Measurements from ENCODE around the gene AKAP6. TPM values are rescaled to one million over a fixed set of nuclear protein-coding genes. Genes with fewer than 3 reads are reported as not detected.
A peak's percentile ranks its signal among the peaks of the same experiment; 100 is the strongest.

The AKAP6 gene, protein sequence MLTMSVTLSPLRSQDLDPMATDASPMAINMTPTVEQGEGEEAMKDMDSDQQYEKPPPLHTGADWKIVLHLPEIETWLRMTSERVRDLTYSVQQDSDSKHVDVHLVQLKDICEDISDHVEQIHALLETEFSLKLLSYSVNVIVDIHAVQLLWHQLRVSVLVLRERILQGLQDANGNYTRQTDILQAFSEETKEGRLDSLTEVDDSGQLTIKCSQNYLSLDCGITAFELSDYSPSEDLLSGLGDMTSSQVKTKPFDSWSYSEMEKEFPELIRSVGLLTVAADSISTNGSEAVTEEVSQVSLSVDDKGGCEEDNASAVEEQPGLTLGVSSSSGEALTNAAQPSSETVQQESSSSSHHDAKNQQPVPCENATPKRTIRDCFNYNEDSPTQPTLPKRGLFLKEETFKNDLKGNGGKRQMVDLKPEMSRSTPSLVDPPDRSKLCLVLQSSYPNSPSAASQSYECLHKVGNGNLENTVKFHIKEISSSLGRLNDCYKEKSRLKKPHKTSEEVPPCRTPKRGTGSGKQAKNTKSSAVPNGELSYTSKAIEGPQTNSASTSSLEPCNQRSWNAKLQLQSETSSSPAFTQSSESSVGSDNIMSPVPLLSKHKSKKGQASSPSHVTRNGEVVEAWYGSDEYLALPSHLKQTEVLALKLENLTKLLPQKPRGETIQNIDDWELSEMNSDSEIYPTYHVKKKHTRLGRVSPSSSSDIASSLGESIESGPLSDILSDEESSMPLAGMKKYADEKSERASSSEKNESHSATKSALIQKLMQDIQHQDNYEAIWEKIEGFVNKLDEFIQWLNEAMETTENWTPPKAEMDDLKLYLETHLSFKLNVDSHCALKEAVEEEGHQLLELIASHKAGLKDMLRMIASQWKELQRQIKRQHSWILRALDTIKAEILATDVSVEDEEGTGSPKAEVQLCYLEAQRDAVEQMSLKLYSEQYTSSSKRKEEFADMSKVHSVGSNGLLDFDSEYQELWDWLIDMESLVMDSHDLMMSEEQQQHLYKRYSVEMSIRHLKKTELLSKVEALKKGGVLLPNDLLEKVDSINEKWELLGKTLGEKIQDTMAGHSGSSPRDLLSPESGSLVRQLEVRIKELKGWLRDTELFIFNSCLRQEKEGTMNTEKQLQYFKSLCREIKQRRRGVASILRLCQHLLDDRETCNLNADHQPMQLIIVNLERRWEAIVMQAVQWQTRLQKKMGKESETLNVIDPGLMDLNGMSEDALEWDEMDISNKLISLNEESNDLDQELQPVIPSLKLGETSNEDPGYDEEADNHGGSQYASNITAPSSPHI (N-terminal part only)
- total RNA-seq = 158 TPM

DNA sequence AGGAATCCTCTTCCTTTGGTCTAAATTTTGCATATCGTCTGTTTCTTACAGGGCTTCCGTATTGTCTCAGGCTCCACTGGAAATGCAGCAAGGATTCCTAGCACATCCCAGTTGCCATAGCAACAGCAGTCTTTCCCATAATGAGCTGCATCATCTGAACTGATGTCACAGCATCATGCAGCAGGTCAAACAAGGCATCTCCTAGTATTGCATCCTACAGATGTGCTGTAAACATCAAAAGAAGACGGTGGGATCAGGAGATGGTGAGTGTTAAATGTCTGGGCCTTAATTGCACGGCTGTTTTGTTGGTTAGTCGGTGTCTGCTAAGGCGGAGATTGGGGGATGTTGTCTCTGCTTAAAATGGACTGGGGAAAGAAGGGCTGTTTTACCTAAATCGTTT, at the start of gene AKAP6:
AKAP6 (plus strand) TSS at position 153 of the 400 bp plus-strand sequence. CDS start 104,196 bp downstream, outside the sequence.
- DNase-seq = peak; percentile 77

- no peak for DNase-seq
Observed at GRCh38 chr14:32286602-32287001, 42.5 kb upstream of the AKAP6 start.

DNA sequence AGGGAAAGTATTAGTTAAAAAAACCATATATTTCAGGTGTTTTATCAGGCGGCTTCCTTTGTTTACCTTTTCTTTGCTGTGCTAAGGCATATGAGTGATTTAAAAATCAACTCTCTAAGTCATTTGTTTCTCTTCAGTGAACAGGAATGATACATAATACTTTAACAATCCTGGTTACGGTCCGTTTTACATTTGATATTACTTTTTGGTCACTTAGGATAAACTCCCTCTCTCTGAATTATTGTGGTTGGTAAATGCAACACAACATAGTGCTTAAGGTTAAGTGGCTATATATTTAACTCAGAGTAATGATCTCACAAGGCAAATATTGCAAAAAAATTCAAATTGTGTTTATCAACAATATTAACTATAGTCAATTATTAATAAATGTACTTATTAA, 32.7 kb upstream of the AKAP6 start:
- DNase-seq = no peak

GRCh38 chr14:32298346-32298745, 30.8 kb upstream of the AKAP6 start:
- DNase-seq = no peak

DNA sequence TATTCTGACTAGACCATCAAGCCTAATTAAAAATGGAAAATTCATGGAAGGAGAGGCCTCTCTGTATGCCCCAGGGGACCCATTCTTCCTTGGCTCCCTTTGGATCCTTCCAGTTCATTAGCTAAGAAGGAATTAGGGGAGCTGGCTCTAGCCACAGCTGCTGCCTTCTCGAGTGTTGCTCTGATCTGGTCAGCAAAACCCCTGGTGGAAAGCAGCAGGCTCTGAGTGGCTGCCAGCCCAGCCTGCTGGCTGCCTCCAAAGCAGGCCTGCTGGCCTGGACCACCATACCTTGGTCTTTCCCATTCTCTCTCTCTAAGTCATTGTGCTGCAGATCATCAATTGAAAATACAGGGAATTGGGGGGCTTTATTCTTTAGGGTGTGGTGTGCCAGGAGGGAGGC, 29.0 kb upstream of the AKAP6 start:
- DNase-seq = no peak

- no peak for DNase-seq
Observed at GRCh38 chr14:32303865-32304264, 25.2 kb upstream of the AKAP6 start.

DNA sequence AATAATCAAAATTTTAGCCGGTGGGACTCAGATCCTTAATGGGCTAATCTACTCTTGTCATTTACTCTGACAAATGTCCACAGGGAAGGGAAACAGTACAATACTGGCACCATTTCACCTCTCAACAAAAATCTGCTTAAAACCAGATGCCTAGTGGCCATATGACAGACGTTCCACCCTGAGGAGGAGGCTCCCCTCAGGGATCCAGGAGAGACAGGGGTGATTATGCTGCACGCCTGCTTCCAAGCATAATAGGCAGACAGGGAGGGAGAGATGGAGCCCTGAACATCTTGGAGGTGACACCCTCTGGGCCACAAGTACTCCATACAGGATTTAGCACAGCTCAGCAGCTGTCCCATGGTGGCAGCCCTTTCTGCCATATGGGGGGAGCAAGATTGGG, 24.8 kb upstream of the AKAP6 start:
- no peak for DNase-seq

GRCh38 chr14:32306549-32306948, 22.5 kb upstream of the AKAP6 start:
- no peak for DNase-seq

DNA sequence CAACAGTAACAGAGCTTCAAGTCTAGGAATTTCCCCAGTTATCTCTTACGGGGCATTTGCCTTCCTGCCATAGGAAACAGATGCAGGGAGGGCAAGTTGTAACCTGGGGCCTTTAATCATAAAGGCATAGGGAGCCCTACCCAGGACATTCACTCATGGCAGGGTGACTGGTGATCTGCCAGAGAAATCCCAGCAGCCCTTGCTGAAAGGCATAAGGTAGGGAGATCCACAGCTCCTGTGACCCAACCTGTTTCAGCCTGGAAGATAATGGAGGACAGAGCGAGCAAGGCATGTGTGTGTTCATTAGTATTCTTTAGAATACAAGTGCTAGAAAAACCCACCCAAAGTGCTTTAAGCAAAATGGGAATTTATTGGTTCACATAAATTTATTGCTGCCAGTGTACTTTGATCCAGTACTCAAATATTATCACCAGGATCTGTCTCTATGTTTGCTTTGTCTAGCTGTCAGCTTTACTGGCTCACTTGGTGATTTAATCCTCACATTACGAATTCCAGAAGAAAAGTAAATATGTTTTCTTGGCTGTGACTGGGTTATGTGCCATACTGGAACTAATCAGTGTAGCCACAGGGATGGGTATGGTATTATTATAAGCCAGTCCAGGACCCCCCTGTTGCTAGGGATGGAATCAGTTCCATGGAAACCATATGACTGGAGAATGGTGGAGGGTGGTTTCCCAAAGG, 21.1 kb upstream of the AKAP6 start:
- no peak for DNase-seq

DNA sequence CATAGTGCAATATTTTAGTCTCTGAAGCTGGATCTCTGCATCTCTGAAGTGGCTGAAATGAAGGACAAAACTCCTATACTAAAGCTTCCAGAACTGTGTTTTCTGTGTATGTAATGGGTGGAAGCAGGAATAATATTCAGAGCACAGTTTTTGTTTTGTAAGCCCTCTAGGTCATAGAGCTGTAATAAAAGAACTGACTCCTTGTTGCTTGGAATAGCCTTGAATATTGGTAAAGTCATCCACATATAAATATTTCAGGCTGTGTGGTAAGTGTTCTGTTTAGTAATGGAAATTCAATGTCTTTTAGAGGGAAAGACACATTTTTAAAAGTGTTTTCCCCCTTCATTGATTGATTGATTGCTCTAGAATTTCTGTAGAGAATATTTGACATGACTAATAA, 18.2 kb upstream of the AKAP6 start:
- no peak for DNase-seq

DNA sequence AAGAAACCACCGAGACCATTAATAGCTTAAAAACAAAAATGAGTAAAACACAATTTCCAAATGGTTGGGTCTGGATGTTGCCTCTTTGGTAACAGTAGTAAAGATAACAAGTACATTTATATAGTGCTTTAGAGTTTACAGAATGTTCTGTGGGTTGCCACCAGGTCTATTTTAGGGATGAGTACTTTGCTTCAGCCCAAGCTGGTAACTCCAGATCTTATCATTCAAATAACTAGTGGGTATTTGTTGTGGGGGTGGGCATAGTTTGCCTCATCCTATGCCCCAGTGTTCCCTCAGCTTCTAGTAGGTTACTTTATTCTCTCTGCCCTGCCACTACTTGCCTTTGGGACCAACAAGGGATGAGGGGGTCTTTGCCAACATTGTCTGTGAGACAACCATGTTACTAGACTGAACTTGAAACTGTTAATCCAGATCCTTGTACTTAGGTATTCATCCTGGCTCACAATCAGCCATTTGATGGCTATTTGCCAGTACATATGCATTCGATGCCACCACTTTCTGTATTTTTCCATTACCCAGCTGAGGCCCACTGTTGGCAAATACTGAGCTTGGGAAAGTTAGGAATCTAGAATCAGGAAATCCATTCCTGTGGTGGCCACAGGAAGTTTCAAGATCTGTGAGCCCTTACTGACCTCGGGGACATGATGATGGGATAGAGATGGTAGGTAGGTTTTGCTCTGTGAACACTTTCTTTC, 17.6 kb upstream of the AKAP6 start:
- no peak for DNase-seq

DNA sequence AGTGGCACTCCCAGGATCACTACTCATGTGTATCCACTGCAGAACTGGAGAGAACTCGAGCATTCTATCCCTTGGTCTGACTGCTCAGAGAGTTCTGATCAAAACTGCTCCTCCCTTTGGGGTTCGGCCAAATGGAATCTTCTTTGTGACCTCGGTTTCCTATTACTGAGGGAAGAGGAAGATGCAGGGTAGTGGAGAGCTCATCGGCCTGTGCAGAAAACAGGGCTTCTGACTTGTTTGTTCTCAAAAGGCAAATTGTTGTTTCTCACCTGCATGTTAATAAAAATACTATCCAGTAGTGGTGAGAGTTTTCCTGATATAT, 17.1 kb upstream of the AKAP6 start:
- no peak for DNase-seq

- no peak for DNase-seq
Observed at GRCh38 chr14:32313844-32314376, 15.2 kb upstream of the AKAP6 start.

- DNase-seq = no peak
Observed at GRCh38 chr14:32318087-32318795, 10.9 kb upstream of the AKAP6 start.

DNA sequence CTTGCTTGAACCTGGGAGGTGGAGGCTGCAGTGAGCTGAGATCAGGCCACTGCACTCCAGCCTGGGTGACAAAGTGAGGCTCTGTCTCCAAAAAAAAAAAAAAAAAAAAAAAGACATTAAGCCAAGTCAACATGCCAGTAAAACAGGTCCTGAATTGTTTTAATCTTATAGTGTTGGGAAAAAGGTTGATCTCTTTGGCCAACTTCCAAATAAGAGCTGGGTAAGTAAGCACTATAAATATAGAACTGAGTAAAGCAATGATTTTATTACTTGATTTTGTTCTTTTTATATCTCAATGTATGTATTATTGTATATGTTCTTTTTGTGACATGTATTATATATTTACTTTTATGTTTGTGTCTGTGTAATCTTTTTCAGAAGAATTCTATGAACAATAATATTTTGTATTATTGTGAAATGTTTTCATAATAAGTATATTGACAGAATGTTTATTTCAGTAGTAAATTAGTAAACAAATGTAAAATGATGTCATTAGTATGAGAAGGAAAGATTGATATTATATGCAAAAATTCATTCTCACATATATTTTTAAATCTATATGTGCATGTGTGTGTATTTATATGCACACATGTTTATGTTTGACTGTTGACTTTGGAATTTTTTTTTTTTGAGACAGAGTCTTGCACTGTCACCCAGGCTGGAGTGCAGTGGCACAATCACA, 9.6 kb upstream of the AKAP6 start:
- no peak for DNase-seq

DNA sequence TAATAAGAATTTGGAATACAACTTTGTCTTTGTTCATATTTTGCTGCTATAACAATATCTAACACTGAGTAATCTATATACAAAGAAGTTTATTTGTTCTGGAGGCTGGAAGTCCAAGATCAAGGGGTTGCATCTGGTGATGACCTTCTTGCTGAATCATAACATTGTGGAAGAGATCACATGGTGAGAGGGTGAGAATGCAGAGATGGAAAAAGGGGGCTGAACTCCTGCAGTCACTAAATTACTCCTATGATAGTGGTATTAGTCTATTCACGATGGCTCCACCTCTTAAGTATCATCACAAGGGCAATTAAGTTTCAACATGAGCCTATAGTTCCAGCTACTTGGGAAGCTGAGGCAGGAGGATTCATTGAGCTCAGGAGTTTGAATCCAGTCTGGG, 4.5 kb upstream of the AKAP6 start:
- DNase-seq = no peak

DNA sequence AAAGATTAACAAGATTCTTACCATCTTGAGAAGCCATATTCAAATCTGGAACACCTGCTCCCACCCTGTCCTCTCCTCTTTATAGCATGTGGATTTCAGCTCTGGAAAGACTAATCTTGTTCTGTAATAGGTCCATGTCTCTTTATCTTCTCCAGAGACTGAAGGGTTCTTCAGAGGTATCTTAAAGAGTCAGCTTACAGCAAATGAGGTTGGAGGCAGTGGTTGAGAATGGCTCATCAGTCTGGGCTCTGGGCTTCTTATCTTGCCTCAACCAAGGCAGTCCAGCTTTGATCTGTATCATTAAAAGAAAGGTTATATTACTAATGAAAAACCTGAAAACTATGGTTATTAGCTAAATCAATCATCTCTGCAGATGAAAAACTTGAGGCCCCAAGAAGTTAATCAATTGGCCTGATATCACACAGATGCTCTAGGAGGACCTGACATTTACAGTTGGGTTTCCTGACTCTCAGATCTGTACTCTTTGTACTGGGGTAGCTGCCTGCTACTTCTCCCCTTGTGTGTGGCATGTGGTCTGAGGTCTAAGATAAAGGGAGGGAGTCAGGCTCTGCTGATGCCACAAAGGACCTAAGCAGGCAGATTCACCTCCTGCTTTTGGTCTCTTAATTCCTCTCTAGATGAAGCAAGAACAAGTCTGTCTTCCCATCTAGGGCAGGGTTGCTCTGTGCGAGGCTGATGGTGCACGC, 1.7 kb upstream of the AKAP6 start:
- DNase-seq = no peak

DNA sequence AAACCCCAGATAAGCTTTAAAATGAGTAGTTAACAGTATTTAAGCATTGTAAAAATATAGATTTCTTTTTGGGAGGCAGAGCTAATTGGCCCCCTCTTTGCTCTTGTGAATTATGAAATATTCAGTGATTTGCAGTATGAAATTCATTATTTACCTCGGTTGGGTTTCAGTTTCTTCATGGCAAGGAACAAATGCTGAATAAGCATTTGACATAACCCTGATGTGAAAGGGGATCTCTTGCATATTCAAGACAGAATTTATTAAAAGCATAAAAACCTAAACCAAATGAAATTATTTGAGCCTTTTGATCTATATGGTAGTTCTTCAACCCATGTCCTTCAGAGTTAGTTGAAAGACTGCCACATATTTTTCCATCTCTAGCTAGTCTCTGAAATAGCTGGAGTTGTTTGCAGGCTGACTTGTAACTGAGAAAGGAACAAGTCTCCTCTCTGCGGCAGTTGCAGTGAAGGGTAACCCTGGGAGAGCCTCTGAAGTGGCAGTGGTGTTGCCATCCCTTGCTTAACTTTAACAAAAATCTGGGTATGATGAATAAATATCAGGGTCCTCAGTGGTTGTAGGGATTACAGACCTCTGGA, 690 bp downstream of the AKAP6 start:
- DNase-seq = peak; percentile 10

Measured in occipital lobe (tissue), 2 donors.